Stomach (tissue), 9 donors: ENCODE results near the gene ACTN4. TPM values are rescaled to one million over a fixed set of nuclear protein-coding genes. Genes with fewer than 3 reads are reported as not detected.
A peak's percentile ranks its signal among the peaks of the same experiment; 100 is the strongest.

Experiments
- DNase-seq, 2 donors: peaks; one replicate each; pipeline versions ENCODE4 v3.0.0 to v3.0.0-alpha.2; 2013 to 2019
- H3K27ac ChIP-seq, 5 donors: fragments of 200-600 bp in 4 of 5; sonication (generic) in 4 of 5; one replicate each; pipeline ENCODE4 v1.5.1; 2013 to 2019; ENCODE audit warnings: mild to moderate bottlenecking in 1 of 5, moderate library complexity in 1 of 5
- H3K27me3 ChIP-seq, 3 donors: fragments of 200-600 bp; sonication (generic); one replicate each; pipeline ENCODE4 v1.5.1; 2017 to 2019; ENCODE audit warnings: mixed run types in 1 of 3
- H3K36me3 ChIP-seq, 4 donors: fragments of 200-600 bp; sonication (generic); 1 replicate in 3 of 4; 2 replicates in 1 of 4; pipeline ENCODE4 v1.5.1; 2016 to 2019
- H3K4me1 ChIP-seq, 4 donors: fragments of 200-600 bp; sonication (generic); one replicate each; pipeline ENCODE4 v1.5.1; 2016 to 2019
- H3K4me3 ChIP-seq, 4 donors: fragments of 200-600 bp; sonication (generic) in 3 of 4; one replicate each; pipeline ENCODE4 v1.5.1; 2016 to 2019; ENCODE audit warnings: mild to moderate bottlenecking in 1 of 4
- H3K9me3 ChIP-seq, 4 donors: fragments of 200-600 bp; sonication (generic); one replicate each; pipeline ENCODE4 v1.5.1; 2016 to 2019
- CTCF ChIP-seq, 7 experiments: fragments of 450-650 bp in 4 of 7; fragments of 200-600 bp in 3 of 7; sonication (generic) in 3 of 7; IDR thresholded peaks; one replicate each; pipeline ENCODE4 v1.5.1; 2016 to 2019; ENCODE audit warnings: antibody characterized with exemption in 7 of 7, control low read depth in 2 of 7, mild to moderate bottlenecking in 1 of 7
- EP300 ChIP-seq: sonication (generic); formaldehyde crosslinking; IDR thresholded peaks from one replicate; pipeline ENCODE4 v1.6.1; 2017; ENCODE audit warnings: antibody characterized with exemption
- POLR2A ChIP-seq, 4 donors: fragments of 450-650 bp; IDR thresholded peaks; one replicate each; pipeline ENCODE4 v1.6.1; 2016; ENCODE audit warnings: antibody characterized with exemption in 4 of 4, control low read depth in 2 of 4, mild to moderate bottlenecking in 1 of 4, moderate library complexity in 1 of 4
- POLR2AphosphoS5 ChIP-seq, 3 donors: sonication (generic); formaldehyde crosslinking; IDR thresholded peaks; one replicate each; pipeline ENCODE4 v1.6.1; 2016; ENCODE audit warnings: antibody characterized with exemption in 3 of 3
- WGBS, 5 donors: extraction: QIAGEN DNeasy Blood & Tissue Kit in 3 of 5; methylation state at CpG; one replicate each; pipeline versions ENCODE4 v1.1.5 to v1.1.7; 2013 to 2018; 5-methylcytosine and 5-hydroxymethylcytosine counted together
- intact Hi-C: fragments of 100-400 bp; cut with DNase I; formaldehyde crosslinking; loops from one replicate; pipeline ENCODE4 v1.15.1; 2023; ENCODE audit warnings: low total_unique reads
- polyA plus RNA-seq, 3 donors: library from polyadenylated mRNA; stranded (reverse); fragments of 200-250 nt; gene quantifications; one replicate each; pipeline ENCODE4 v1.2.3, GENCODE V29; 2013
- total RNA-seq, 5 donors: library from RNA; depleted of rRNA; stranded (reverse); fragments of >200 nt; gene quantifications; one replicate each; pipeline versions ENCODE4 v1.1.0 to v1.2.3, GENCODE V29; 2014 to 2016
- donor health status: healthy with polysubstance abuse.
- donor health status: Bipolar disorder and iron deficiency.
- donor health status: healthy.

The ACTN4 gene
- total and polyA plus RNA-seq, 8 donors, result 55.3 to 343 (median 261) TPM

DNA sequence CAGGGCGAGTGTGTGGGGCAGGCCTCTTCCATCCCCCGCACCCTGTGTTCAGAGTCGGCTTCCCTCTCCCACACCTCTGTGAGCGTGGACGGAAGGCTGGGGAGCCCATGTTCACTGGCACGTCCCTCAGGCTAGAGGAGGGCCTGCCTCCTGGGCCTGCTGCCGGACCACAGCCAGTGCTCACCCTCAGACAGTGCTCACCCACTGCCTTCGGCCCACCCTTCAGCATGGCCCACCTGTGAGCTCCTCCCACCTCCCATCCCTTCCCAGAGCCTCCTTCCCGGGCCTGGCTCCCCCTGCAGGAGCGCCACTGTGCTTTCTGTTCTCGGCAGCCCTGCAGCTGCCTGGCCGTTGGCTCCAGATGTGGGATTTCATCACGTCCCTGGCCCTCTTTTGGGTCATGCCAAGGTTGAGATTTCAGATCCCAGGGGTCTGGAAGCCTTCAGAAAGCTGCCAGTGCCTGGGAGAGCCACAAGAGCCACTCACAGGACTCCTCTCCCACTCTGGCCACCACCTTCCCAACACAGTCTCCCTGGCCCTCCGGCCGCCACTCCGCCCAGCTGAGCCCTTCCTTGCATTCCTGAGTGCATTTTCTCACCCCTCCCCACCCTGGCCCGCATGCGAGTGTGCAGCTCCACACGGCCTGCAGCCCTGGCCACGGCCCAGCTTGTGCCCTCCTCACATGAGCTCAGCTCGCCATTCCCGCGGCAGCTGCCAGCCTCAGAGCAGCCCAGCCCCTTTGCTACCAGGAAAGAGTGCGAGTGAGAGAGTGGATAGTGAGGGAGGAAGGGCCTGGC, 71.5 kb downstream of the ACTN4 start:
- intact Hi-C loops, result no loop called here
- Histone ChIP-seq H3K4me3 (no peak overlapping the region), H3K9me3 (no peaks in the 10 kb centered on the region), H3K27ac (peak overlapping the region; percentile 54 to 88 (median 78)), H3K4me1 (peaks cover 39 to 84% (median 62%) of the 10 kb centered on the region in 4 donors), H3K36me3 (peaks cover 77 to 100% (median 100%) of the 10 kb centered on the region in 4 donors), H3K27me3 (no peaks in the 10 kb centered on the region)
- TF ChIP-seq EP300 (no peak), CTCF (IDR thresholded peaks at IDR 0.05) (peak in 1 of 7 experiments; percentile 7), POLR2A (IDR thresholded peaks at IDR 0.05) (no peak), POLR2AphosphoS5 (IDR thresholded peaks at IDR 0.05) (peak in 1 of 3 donors; percentile 75)
- peak; percentile 71 to 81 for DNase-seq
- WGBS, 5 donors, result 59 to 70% (median 62%) methylated on average over 15 to 24 of the region's 24 CpGs

DNA sequence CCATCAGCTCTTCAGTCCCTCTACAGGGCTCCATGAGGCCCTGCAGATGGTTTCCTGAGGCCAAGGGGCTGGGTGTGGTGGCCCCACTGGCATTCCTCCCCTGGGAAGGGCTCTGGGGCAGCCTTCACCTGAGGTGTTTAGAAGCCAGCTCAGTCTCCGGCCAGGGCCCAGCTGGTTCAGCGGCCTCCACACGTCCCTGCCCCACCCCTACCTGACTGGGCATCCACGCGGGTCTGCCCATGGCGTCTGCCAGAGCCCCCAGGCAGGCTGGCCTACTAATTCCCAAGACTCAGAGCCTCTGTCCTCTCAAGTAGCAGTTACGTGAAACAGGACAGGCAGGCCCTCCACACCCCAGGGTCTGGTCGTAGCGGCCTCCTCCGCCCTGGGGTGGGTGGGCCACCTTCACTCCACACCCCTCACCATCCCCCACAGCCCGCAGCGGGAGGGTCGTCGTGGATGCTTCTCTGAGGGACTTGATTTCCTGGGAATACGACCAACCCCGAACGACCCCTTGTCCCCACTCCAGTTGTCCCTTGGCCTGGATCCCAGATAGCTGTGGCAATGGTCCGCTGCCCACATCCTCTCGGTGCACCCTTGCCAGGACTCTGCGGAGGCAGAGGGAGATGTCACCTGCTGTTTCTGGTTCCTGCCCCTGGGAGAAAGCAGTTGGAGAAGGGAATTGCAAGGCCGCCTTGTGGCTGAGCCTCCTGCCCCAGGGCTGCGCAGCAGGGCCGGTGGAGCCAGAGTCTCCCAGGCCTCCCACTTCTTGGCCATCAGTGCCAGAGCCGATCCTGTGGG, 72.5 kb downstream of the ACTN4 start:
- intact Hi-C loops, result no loop called here
- peak overlapping the region; percentile 54 to 88 (median 78) for H3K27ac ChIP-seq
- 39 to 63% (median 50%) methylated on average over 16 to 24 of the region's 24 CpGs for WGBS, 5 donors
- no peaks in the 10 kb centered on the region for H3K9me3 ChIP-seq
- DNase-seq, result peak in 1 of 2 donors; percentile 73
- TF ChIP-seq EP300 (no peak), CTCF (IDR thresholded peaks at IDR 0.05) (no peak), POLR2AphosphoS5 (IDR thresholded peaks at IDR 0.05) (no peak), POLR2A (IDR thresholded peaks at IDR 0.05) (no peak)
- H3K27me3 ChIP-seq, result no peaks in the 10 kb centered on the region
- H3K4me3 ChIP-seq, result no peak overlapping the region
- H3K4me1 ChIP-seq, result peaks cover 29 to 74% (median 52%) of the 10 kb centered on the region in 4 donors
- H3K36me3 ChIP-seq, result peaks cover 77 to 100% (median 100%) of the 10 kb centered on the region in 4 donors

DNA sequence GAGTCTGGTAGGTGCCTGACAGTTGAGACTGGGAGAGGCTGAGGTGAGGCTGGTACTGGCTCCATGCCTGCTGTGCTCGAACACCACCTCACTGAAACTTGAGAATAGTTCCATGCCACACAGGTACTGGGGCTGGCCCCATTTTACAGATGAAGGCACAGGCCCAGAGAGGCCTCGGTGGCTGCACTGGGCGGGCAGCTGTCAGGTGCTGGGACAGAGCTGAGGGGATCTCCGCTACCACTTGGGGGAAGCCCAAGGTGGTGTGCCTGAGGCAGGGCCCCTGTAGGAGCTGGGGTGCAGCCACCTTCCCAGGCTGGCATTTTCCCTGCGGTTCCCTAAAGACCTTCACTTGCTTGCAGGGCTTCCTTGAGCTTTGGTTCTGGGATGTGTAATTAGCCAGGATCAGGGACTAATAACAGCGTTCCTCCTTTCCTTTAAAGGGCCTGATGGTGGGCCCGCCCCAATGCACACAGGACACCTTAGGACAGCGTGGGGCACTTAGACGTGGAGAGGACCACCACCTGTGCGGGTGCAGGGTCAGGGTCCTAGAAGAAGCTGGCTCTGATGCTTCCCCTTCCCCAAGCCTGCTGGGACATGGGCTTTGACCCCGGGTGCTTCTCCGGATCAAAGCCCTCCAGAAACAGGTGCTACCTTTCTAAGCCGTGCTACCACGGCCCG, 73.2 kb downstream of the ACTN4 start:
- H3K27ac ChIP-seq, result peak overlapping the region; percentile 54 to 88 (median 78)
- no peak overlapping the region for H3K4me3 ChIP-seq
- H3K9me3 ChIP-seq, result no peaks in the 10 kb centered on the region
- H3K4me1 ChIP-seq, result peaks cover 24 to 66% (median 48%) of the 10 kb centered on the region in 4 donors
- WGBS, 5 donors, result 82 to 90% (median 87%) methylated on average over 15 of the region's 15 CpGs
- no peaks in the 10 kb centered on the region for H3K27me3 ChIP-seq
- intact Hi-C loops, result no loop called here
- no peak for DNase-seq
- H3K36me3 ChIP-seq, result peaks cover 82 to 100% (median 100%) of the 10 kb centered on the region in 4 donors
- TF ChIP-seq CTCF (IDR thresholded peaks at IDR 0.05) (no peak), POLR2A (IDR thresholded peaks at IDR 0.05) (no peak), POLR2AphosphoS5 (IDR thresholded peaks at IDR 0.05) (no peak), EP300 (no peak)

DNA sequence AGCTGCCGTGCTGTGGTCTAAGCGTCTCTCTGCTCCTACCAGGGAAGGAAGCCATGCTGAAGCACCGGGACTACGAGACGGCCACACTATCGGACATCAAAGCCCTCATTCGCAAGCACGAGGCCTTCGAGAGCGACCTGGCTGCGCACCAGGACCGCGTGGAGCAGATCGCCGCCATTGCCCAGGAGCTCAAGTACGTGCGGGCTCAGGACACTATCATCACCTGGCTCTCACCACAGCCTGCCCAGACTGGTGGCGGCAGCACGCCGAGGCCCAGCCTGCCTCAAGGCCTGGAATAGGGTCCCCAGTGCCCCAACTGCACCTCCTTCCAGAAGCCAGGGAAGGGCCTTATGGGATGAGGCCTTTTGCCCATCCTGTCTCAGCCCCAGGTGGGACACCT, 74.0 kb downstream of the ACTN4 start:
- no peak for DNase-seq
- intact Hi-C loops, result no loop called here
- TF ChIP-seq POLR2A (IDR thresholded peaks at IDR 0.05) (no peak), POLR2AphosphoS5 (IDR thresholded peaks at IDR 0.05) (peak in 1 of 3 donors; percentile 4), EP300 (no peak), CTCF (IDR thresholded peaks at IDR 0.05) (no peak)
- Histone ChIP-seq H3K36me3 (peaks cover 86 to 100% (median 100%) of the 10 kb centered on the region in 4 donors), H3K9me3 (no peaks in the 10 kb centered on the region), H3K27me3 (no peaks in the 10 kb centered on the region), H3K27ac (peak overlapping the region; percentile 54 to 88 (median 78)), H3K4me3 (no peak overlapping the region), H3K4me1 (peaks cover 24 to 62% (median 46%) of the 10 kb centered on the region in 4 donors)
- 66 to 84% (median 73%) methylated on average over 16 to 20 of the region's 20 CpGs for WGBS, 5 donors
